ENCODE data around the gene INSR.

DNA sequence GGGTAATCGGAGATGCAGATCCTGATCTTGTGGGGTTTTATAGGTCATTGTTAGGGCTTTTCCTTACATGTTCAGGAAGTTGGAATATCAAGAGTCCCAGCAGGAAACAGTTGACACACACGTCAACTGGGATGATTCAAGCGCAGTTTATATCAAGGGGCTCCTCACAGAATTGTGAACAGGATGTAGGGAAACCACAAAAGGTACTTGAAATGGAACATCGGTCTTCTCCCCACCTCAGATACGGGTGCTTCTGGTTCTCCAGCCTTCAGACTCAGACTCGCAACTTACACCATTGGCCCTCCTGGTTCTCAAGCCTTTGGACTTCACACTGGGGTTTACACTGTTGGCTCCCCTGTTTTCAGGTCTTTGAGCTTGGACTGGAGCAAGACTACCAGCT, 205.2 kb downstream of the INSR start:
- TF ChIP-seq CTCF (IDR thresholded peaks at IDR 0.05): no peak
- no peak for TF ChIP-seq ZNF263 (CRISPR knock-in tag; IDR thresholded peaks at IDR 0.05; ENCODE audit: low read depth)
- TF ChIP-seq ZBTB21 (CRISPR knock-in tag; IDR thresholded peaks at IDR 0.05; ENCODE audit: borderline replicate concordance): no peak
- no peak for TF ChIP-seq USF1 (CRISPR knock-in tag; IDR thresholded peaks at IDR 0.05)
- no peak for TF ChIP-seq SMAD4 (CRISPR knock-in tag; IDR thresholded peaks at IDR 0.05)
- TF ChIP-seq KAT7 (CRISPR knock-in tag; IDR thresholded peaks at IDR 0.05; ENCODE audit: borderline replicate concordance): no peak
- no peak for TF ChIP-seq IRF2 (CRISPR knock-in tag; IDR thresholded peaks at IDR 0.05; ENCODE audit: borderline replicate concordance, low read depth)
- TF ChIP-seq, protein P1, sequence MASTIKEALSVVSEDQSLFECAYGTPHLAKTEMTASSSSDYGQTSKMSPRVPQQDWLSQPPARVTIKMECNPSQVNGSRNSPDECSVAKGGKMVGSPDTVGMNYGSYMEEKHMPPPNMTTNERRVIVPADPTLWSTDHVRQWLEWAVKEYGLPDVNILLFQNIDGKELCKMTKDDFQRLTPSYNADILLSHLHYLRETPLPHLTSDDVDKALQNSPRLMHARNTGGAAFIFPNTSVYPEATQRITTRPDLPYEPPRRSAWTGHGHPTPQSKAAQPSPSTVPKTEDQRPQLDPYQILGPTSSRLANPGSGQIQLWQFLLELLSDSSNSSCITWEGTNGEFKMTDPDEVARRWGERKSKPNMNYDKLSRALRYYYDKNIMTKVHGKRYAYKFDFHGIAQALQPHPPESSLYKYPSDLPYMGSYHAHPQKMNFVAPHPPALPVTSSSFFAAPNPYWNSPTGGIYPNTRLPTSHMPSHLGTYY (CRISPR knock-in tag; IDR thresholded peaks at IDR 0.05): no peak
- no peak for TF ChIP-seq FOXK1 (CRISPR knock-in tag; IDR thresholded peaks at IDR 0.05)
- no peak for TF ChIP-seq TEAD4 (CRISPR knock-in tag; IDR thresholded peaks at IDR 0.05)
- TF ChIP-seq ESRRA (CRISPR knock-in tag; IDR thresholded peaks at IDR 0.05; ENCODE audit: borderline replicate concordance): no peak
- no peak for TF ChIP-seq AFF4 (CRISPR knock-in tag; IDR thresholded peaks at IDR 0.05; ENCODE audit: borderline replicate concordance)

All from WTC11 (cell line).